Measurements from ENCODE around the gene PABPC5.

Gene PABPC5

DNA sequence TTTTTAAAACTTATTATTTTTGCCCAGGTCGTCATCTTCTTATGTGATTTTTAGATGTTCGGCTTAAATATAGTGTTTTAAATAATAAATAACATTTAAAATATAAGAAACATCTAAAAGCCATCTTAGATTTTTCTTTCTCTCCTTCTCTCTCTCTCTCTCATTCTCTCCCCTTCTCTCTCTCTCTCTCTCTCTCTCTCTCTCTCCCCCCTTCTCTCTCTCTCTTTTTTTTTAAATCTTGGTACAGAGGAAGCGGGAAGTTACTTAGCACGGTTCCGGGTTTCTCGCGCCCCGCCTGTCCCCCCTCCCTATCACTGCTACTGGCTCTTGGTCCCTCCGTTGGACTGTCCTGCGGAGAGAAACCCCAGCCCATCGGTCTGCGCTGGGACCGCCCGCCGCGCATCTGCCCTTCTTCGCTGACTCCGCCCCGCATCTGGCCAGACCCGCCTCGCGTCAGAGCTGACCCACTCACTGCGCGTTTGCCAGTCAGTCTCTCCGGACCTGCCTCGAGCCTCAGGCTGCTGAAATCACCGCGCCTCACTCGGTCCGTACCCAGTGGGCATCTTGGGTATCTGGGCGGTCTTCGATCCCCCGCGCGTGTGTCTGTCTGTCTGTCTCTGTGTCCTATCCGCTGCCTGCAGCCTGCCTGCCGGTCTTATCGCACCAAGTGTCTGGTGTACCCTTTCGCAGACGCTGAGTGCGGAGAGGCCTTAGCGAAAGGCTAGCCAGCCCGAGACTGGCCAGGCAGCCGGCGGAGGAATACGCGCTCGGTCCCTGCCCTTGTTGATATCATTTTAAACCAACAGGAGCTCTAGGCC lies at the start of gene PABPC5:
Gene PABPC5 (plus strand): TSS at position 489 of the 818 bp plus-strand sequence. CDS start 739 bp downstream, outside the sequence.
- DNase-seq = no peak

DNA sequence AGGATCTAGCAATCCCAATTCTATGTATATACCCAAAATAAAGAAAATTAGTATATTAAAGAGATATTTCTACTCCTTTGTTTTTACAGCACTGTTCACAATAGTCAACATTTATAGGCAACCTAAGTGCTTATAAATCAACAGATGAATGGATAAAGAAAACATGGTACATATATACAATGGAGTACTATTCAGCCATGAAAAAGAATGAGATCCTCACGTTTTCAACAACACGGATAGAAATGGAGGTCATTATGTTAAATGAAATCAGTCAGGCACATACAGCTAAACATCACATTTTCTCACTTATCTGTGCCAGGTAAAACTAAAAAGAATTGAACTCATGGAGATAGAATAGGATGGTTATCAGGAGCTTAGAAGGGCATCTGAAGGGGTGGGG lies 45.6 kb upstream of the PABPC5 start:
- no peak for DNase-seq

DNA sequence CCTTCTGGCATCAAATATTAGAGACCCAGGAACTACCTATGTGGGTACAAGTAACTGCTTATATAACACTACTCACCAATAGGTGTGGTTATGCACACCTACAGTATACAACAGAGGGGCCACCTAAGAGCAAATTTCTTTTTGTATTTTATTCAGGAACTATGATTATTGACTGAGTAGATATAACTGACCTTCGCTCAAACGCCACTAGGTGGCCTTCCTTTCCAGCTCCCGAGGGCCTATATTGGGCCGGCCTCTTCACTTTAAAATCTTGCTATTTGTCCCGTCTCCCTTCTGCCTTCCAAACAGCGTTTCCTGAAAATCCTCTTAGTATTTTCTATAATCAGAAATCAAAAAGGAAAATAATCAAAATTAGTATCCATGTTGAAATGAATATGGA lies 19.9 kb upstream of the PABPC5 start:
- no peak for DNase-seq

DNA sequence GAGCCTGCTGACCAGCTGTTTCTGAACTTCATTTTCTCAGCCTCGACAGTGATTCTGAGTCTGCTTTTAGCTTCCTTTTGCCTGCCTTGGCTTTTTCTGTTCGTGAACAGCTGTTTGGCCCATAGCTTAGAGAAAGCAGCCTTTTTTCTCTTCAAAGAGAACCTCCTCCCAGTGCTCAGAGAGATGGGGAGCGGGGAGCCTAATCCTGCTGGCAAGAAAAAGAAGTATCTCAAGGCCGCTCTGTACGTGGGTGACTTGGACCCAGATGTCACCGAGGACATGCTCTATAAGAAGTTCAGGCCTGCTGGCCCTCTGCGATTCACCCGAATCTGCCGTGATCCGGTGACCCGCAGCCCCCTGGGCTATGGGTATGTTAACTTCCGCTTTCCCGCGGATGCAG lies 756 bp downstream of the PABPC5 start:
- DNase-seq = no peak
